Sigmoid colon (tissue), 4 donors: ENCODE data around the gene DTNBP1.

Experiments used
- EP300 ChIP-seq, 4 donors: sonication (generic); formaldehyde crosslinking; IDR thresholded peaks; one replicate each; pipeline ENCODE4 v1.6.1; 2017; ENCODE audit warnings: antibody characterized with exemption in 4 of 4
- POLR2A ChIP-seq, 2 donors: fragments of 450-650 bp; IDR thresholded peaks; one replicate each; pipeline ENCODE4 v1.6.1; 2016; ENCODE audit warnings: antibody characterized with exemption in 2 of 2, mild to moderate bottlenecking in 2 of 2, moderate library complexity in 2 of 2
- TF ChIP-seq, protein P1 (sequence below), 4 experiments: fragments of 450-650 bp in 3 of 4; fragments of 200-600 bp in 1 of 4; IDR thresholded peaks; one replicate each; pipeline ENCODE4 v1.5.1; 2016 to 2019; ENCODE audit warnings: antibody characterized with exemption in 4 of 4, mild to moderate bottlenecking in 3 of 4, moderate library complexity in 2 of 4

GRCh38 chr6:15592610-15593009 lies 70.2 kb downstream of the DTNBP1 start:
- TF ChIP-seq, protein P1, sequence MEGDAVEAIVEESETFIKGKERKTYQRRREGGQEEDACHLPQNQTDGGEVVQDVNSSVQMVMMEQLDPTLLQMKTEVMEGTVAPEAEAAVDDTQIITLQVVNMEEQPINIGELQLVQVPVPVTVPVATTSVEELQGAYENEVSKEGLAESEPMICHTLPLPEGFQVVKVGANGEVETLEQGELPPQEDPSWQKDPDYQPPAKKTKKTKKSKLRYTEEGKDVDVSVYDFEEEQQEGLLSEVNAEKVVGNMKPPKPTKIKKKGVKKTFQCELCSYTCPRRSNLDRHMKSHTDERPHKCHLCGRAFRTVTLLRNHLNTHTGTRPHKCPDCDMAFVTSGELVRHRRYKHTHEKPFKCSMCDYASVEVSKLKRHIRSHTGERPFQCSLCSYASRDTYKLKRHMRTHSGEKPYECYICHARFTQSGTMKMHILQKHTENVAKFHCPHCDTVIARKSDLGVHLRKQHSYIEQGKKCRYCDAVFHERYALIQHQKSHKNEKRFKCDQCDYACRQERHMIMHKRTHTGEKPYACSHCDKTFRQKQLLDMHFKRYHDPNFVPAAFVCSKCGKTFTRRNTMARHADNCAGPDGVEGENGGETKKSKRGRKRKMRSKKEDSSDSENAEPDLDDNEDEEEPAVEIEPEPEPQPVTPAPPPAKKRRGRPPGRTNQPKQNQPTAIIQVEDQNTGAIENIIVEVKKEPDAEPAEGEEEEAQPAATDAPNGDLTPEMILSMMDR (IDR thresholded peaks at IDR 0.05): no peak
- TF ChIP-seq POLR2A (IDR thresholded peaks at IDR 0.05) (no peak), EP300 (IDR thresholded peaks at IDR 0.05) (no peak)
